ENCODE measurements around the gene TMTC4.

DNA sequence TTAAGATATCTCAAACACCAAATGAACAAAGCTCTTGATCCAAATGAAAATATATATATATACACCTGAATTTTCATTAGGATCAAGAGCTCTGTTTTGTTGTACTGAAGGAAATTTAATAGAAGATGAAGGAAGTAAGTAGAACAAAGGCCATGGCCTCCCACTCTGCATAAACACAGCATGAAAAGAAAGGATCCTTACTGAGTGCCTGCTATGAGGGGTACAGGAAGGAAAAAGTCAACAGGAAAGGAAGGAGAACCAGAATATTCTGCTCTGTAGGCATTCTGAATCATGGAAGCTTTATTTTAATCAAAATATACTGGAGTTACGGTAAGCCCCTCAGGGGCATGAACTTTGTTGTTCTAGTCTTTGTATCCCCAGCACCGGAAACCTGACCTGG, 22.1 kb downstream of the TMTC4 start:
- TF ChIP-seq POLR2A (IDR thresholded peaks at IDR 0.05) (no peak), POLR2AphosphoS5 (IDR thresholded peaks at IDR 0.05) (no peak)
- TF ChIP-seq, protein P1, sequence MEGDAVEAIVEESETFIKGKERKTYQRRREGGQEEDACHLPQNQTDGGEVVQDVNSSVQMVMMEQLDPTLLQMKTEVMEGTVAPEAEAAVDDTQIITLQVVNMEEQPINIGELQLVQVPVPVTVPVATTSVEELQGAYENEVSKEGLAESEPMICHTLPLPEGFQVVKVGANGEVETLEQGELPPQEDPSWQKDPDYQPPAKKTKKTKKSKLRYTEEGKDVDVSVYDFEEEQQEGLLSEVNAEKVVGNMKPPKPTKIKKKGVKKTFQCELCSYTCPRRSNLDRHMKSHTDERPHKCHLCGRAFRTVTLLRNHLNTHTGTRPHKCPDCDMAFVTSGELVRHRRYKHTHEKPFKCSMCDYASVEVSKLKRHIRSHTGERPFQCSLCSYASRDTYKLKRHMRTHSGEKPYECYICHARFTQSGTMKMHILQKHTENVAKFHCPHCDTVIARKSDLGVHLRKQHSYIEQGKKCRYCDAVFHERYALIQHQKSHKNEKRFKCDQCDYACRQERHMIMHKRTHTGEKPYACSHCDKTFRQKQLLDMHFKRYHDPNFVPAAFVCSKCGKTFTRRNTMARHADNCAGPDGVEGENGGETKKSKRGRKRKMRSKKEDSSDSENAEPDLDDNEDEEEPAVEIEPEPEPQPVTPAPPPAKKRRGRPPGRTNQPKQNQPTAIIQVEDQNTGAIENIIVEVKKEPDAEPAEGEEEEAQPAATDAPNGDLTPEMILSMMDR (IDR thresholded peaks at IDR 0.05) = no peak

Measured in upper lobe of left lung (tissue), 4 donors.